C4-2B (cell line): Measurements from ENCODE around the gene SULT1C2.

Experiments
- ZFX ChIP-seq: fragments of 450-650 bp; IDR thresholded peaks from 2 replicates; pipeline ENCODE4 v1.6.1; 2017
- TF ChIP-seq, protein P1 (sequence below): fragments of 450-650 bp; conservative IDR thresholded peaks from 2 replicates; pipeline ENCODE4 v1.5.1; 2017; ENCODE audit warnings: mild to moderate bottlenecking

- TF ChIP-seq, protein P1, sequence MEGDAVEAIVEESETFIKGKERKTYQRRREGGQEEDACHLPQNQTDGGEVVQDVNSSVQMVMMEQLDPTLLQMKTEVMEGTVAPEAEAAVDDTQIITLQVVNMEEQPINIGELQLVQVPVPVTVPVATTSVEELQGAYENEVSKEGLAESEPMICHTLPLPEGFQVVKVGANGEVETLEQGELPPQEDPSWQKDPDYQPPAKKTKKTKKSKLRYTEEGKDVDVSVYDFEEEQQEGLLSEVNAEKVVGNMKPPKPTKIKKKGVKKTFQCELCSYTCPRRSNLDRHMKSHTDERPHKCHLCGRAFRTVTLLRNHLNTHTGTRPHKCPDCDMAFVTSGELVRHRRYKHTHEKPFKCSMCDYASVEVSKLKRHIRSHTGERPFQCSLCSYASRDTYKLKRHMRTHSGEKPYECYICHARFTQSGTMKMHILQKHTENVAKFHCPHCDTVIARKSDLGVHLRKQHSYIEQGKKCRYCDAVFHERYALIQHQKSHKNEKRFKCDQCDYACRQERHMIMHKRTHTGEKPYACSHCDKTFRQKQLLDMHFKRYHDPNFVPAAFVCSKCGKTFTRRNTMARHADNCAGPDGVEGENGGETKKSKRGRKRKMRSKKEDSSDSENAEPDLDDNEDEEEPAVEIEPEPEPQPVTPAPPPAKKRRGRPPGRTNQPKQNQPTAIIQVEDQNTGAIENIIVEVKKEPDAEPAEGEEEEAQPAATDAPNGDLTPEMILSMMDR = no peak
- TF ChIP-seq ZFX = no peak
Measured at GRCh38 chr2:108240966-108241365, 47.7 kb upstream of the SULT1C2 start.
